HepG2 (cell line): Measurements from ENCODE around the gene CISD3. TPM values are rescaled to one million over a fixed set of nuclear protein-coding genes. Genes with fewer than 3 reads are reported as not detected.

Experiments
- BRD4 ChIP-seq: sonication (generic); formaldehyde crosslinking; IDR thresholded peaks from 2 replicates; pipeline ENCODE4 v1.4.0; 2020; ENCODE audit warnings: missing genetic modification reagents
- DNMT3B ChIP-seq: conservative IDR thresholded peaks from 2 replicates; pipeline ENCODE4 v1.6.1; 2016; ENCODE audit warnings: missing biosample characterization, control low read depth
- EEA1 ChIP-seq: sonication (generic); formaldehyde crosslinking; IDR thresholded peaks from 2 replicates; pipeline ENCODE4 v1.5.1; 2020; ENCODE audit warnings: mild to moderate bottlenecking, missing genetic modification reagents, borderline replicate concordance
- FOSL1 ChIP-seq: sonication (generic); formaldehyde crosslinking; IDR thresholded peaks from 2 replicates; pipeline ENCODE4 v1.9.0; 2021; ENCODE audit warnings: missing genetic modification reagents, borderline replicate concordance
- GATAD1 ChIP-seq: IDR thresholded peaks from 2 replicates; pipeline ENCODE4 v1.6.1; 2016; ENCODE audit warnings: missing genetic modification reagents, missing compliant biosample characterization
- GPN1 ChIP-seq: sonication (generic); formaldehyde crosslinking; IDR thresholded peaks from 2 replicates; pipeline ENCODE4 v1.5.1; 2020; ENCODE audit warnings: missing genetic modification reagents, borderline replicate concordance
- HMG20A ChIP-seq: IDR thresholded peaks from 2 replicates; pipeline ENCODE4 v1.6.1; 2016; ENCODE audit warnings: borderline replicate concordance
- MED13 ChIP-seq: sonication (generic); formaldehyde crosslinking; IDR thresholded peaks from 2 replicates; pipeline ENCODE4 v1.5.0; 2020; ENCODE audit warnings: missing genetic modification reagents
- TARDBP ChIP-seq: sonication (generic); formaldehyde crosslinking; IDR thresholded peaks from 2 replicates; pipeline ENCODE4 v1.8.0; 2022; ENCODE audit warnings: mild to moderate bottlenecking, missing genetic modification reagents
- ZMAT3 ChIP-seq: sonication (generic); formaldehyde crosslinking; conservative IDR thresholded peaks from 2 replicates; pipeline ENCODE4 v1.7.0; 2021; ENCODE audit warnings: missing genetic modification reagents
- ZMYM2 ChIP-seq: sonication (generic); formaldehyde crosslinking; IDR thresholded peaks from 2 replicates; pipeline ENCODE4 v1.8.0; 2022; ENCODE audit warnings: mild to moderate bottlenecking, missing genetic modification reagents
- ZNF160 ChIP-seq: sonication (generic); formaldehyde crosslinking; IDR thresholded peaks from 2 replicates; pipeline ENCODE4 v1.8.0; 2022; ENCODE audit warnings: mild to moderate bottlenecking, inconsistent platforms, missing genetic modification reagents
- ZNF430 ChIP-seq: sonication (generic); formaldehyde crosslinking; IDR thresholded peaks from 2 replicates; pipeline ENCODE4 v1.9.0; 2021; ENCODE audit warnings: mild to moderate bottlenecking, missing genetic modification reagents
- ZNF446 ChIP-seq: sonication (generic); formaldehyde crosslinking; IDR thresholded peaks from 2 replicates; pipeline ENCODE4 v1.5.0; 2020; ENCODE audit warnings: mild to moderate bottlenecking, missing genetic modification reagents
- ZNF549 ChIP-seq: sonication (generic); formaldehyde crosslinking; IDR thresholded peaks from 2 replicates; pipeline ENCODE4 v1.5.0; 2020; ENCODE audit warnings: missing genetic modification reagents
- ZNF792 ChIP-seq: IDR thresholded peaks from 2 replicates; pipeline ENCODE4 v1.6.1; 2016
- ZZZ3 ChIP-seq: sonication (generic); formaldehyde crosslinking; IDR thresholded peaks from 2 replicates; pipeline ENCODE4 v1.4.0; 2020; ENCODE audit warnings: missing genetic modification reagents, mild to moderate bottlenecking, borderline replicate concordance
- polyA plus RNA-seq, 8 experiments: library from polyadenylated mRNA; depleted of rRNA in 3 of 8; stranded (reverse) in 7 of 8; unstranded in 1 of 8; fragments of >200 nt; fragmentation: Illumina TruSeq in 4 of 8; extraction: Trizol in 4 of 8; gene quantifications; 2 replicates each; pipeline versions ENCODE4 v1.2.1 to v1.2.3, GENCODE V29; 2011 to 2016; ENCODE audit warnings: low read depth in 4 of 8, missing spikeins in 1 of 8, mixed read lengths in 1 of 8; ENCODE audit not compliant: insufficient read depth in 1 of 8
- total RNA-seq, 5 experiments: library from RNA; depleted of rRNA; stranded (reverse); fragments of >200 nt; fragmentation: Illumina TruSeq; extraction: Trizol; gene quantifications; 2 replicates each; pipeline ENCODE4 v1.2.3, GENCODE V29; 2016; ENCODE audit warnings: low read depth in 1 of 5
- TF ChIP-seq, protein P1 (sequence below): sonication (generic); formaldehyde crosslinking; conservative IDR thresholded peaks from 2 replicates; pipeline ENCODE4 v1.8.0; 2022; ENCODE audit warnings: mild to moderate bottlenecking, moderate library complexity, missing genetic modification reagents
- TF ChIP-seq, protein P2 (sequence below): sonication (generic); formaldehyde crosslinking; IDR thresholded peaks from 2 replicates; pipeline ENCODE4 v1.5.1; 2020; ENCODE audit warnings: mild to moderate bottlenecking, missing genetic modification reagents, moderate library complexity
- TF ChIP-seq, protein P3 (sequence below): sonication (generic); formaldehyde crosslinking; IDR thresholded peaks from 2 replicates; pipeline ENCODE4 v1.5.0; 2020; ENCODE audit warnings: missing genetic modification reagents, mild to moderate bottlenecking, borderline replicate concordance
- TF ChIP-seq, protein P4 (sequence below): sonication (generic); formaldehyde crosslinking; IDR thresholded peaks from 2 replicates; pipeline ENCODE4 v1.4.0; 2020; ENCODE audit warnings: missing genetic modification reagents
- TF ChIP-seq, protein P5 (sequence below): sonication (generic); formaldehyde crosslinking; IDR thresholded peaks from 2 replicates; pipeline ENCODE4 v1.5.1; 2020; ENCODE audit warnings: mild to moderate bottlenecking, missing genetic modification reagents, moderate library complexity

The CISD3 gene
- total and polyA plus RNA-seq, 2 of the 13 experiments (the other 11 are each of a cell fraction or from before 2014, with no cell fraction given) = 30.0 to 34.1 TPM

DNA sequence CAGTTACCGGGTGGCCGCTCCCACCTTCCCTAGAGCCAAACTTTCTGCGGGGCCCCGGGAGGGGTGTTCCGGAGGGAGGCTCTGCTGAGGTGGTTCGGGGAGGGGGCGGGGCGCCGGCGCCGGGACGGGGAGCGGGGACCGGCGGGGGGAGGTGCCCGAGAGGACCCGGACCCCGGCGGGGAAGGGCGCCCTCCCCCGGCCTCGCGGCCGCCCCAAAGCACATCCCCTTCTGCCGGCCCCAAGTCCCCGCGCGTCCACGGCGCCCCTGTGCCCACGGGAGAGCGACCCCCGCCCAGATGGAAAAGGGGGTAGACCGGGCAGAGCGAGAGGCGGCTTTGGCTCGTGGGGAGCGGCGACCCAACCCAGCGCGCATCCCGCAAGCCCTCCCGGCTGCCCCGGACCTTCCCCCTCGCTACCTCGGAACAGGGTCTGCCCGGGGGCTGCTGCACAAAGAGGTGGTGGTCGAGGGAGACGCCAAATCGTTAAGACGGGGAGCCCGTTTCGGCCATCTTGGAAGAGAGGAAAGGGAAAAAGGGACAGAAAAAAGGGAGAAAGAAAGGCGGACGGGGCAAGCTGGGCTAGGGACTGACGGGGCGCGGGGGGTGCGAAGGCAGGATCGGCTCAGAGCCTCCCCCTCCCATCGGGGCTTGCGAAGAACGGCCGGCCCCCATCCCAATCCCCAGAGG lies 17.5 kb downstream of the CISD3 start (continued):
- TF ChIP-seq, protein P1, sequence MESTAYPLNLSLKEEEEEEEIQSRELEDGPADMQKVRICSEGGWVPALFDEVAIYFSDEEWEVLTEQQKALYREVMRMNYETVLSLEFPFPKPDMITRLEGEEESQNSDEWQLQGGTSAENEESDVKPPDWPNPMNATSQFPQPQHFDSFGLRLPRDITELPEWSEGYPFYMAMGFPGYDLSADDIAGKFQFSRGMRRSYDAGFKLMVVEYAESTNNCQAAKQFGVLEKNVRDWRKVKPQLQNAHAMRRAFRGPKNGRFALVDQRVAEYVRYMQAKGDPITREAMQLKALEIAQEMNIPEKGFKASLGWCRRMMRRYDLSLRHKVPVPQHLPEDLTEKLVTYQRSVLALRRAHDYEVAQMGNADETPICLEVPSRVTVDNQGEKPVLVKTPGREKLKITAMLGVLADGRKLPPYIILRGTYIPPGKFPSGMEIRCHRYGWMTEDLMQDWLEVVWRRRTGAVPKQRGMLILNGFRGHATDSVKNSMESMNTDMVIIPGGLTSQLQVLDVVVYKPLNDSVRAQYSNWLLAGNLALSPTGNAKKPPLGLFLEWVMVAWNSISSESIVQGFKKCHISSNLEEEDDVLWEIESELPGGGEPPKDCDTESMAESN = 0 out of 2 replicates have a peak, but pooled peaks have one; percentile 20
- TF ChIP-seq, protein P2, sequence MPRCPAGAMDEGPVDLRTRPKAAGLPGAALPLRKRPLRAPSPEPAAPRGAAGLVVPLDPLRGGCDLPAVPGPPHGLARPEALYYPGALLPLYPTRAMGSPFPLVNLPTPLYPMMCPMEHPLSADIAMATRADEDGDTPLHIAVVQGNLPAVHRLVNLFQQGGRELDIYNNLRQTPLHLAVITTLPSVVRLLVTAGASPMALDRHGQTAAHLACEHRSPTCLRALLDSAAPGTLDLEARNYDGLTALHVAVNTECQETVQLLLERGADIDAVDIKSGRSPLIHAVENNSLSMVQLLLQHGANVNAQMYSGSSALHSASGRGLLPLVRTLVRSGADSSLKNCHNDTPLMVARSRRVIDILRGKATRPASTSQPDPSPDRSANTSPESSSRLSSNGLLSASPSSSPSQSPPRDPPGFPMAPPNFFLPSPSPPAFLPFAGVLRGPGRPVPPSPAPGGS = no peak
- no peak for TF ChIP-seq TARDBP (CRISPR knock-in tag)
- TF ChIP-seq ZMAT3 (CRISPR knock-in tag) = 0 out of 2 replicates have a peak, but pooled peaks have one; percentile 10
- TF ChIP-seq ZMYM2 (CRISPR knock-in tag) = no peak
- no peak for TF ChIP-seq ZNF160
- no peak for TF ChIP-seq ZNF446 (CRISPR knock-in tag)
- TF ChIP-seq, protein P3, sequence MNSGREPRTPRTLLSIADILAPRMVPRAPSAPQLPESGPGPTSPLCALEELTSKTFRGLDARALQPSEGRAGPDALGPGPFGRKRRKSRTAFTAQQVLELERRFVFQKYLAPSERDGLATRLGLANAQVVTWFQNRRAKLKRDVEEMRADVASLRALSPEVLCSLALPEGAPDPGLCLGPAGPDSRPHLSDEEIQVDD (CRISPR knock-in tag) = no peak
- 0 out of 2 replicates have a peak, but pooled peaks have one; percentile 30 for TF ChIP-seq DNMT3B (CRISPR knock-in tag)
- 0 out of 2 replicates have a peak, but pooled peaks have one; percentile 36 for TF ChIP-seq ZNF792 (CRISPR knock-in tag)
- 0 out of 2 replicates have a peak, but pooled peaks have one; percentile 49 for TF ChIP-seq GPN1 (CRISPR knock-in tag)
- TF ChIP-seq ZNF430 = no peak
- TF ChIP-seq HMG20A (CRISPR knock-in tag) = no peak
- TF ChIP-seq, protein P4, sequence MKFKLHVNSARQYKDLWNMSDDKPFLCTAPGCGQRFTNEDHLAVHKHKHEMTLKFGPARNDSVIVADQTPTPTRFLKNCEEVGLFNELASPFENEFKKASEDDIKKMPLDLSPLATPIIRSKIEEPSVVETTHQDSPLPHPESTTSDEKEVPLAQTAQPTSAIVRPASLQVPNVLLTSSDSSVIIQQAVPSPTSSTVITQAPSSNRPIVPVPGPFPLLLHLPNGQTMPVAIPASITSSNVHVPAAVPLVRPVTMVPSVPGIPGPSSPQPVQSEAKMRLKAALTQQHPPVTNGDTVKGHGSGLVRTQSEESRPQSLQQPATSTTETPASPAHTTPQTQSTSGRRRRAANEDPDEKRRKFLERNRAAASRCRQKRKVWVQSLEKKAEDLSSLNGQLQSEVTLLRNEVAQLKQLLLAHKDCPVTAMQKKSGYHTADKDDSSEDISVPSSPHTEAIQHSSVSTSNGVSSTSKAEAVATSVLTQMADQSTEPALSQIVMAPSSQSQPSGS (CRISPR knock-in tag) = no peak
- no peak for TF ChIP-seq MED13
- TF ChIP-seq ZNF549 (CRISPR knock-in tag) = no peak
- peak; percentile 15; the same call in 1 of the 2 replicates for TF ChIP-seq BRD4 (CRISPR knock-in tag)
- TF ChIP-seq FOSL1 = no peak
- no peak for TF ChIP-seq ZZZ3 (CRISPR knock-in tag)
- TF ChIP-seq, protein P5, sequence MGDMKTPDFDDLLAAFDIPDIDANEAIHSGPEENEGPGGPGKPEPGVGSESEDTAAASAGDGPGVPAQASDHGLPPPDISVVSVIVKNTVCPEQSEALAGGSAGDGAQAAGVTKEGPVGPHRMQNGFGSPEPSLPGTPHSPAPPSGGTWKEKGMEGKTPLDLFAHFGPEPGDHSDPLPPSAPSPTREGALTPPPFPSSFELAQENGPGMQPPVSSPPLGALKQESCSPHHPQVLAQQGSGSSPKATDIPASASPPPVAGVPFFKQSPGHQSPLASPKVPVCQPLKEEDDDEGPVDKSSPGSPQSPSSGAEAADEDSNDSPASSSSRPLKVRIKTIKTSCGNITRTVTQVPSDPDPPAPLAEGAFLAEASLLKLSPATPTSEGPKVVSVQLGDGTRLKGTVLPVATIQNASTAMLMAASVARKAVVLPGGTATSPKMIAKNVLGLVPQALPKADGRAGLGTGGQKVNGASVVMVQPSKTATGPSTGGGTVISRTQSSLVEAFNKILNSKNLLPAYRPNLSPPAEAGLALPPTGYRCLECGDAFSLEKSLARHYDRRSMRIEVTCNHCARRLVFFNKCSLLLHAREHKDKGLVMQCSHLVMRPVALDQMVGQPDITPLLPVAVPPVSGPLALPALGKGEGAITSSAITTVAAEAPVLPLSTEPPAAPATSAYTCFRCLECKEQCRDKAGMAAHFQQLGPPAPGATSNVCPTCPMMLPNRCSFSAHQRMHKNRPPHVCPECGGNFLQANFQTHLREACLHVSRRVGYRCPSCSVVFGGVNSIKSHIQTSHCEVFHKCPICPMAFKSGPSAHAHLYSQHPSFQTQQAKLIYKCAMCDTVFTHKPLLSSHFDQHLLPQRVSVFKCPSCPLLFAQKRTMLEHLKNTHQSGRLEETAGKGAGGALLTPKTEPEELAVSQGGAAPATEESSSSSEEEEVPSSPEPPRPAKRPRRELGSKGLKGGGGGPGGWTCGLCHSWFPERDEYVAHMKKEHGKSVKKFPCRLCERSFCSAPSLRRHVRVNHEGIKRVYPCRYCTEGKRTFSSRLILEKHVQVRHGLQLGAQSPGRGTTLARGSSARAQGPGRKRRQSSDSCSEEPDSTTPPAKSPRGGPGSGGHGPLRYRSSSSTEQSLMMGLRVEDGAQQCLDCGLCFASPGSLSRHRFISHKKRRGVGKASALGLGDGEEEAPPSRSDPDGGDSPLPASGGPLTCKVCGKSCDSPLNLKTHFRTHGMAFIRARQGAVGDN (CRISPR knock-in tag) = no peak; the same call in 1 of the 2 replicates
- no peak for TF ChIP-seq EEA1
- no peak for TF ChIP-seq GATAD1 (CRISPR knock-in tag)
